Stimulated activated CD4-positive, alpha-beta T cell treated with anti-CD3 and anti-CD28 coated beads, Interleukin-15, amount 100 ng/mL, for 24 hours (primary cell): ENCODE data around the gene ATP2B2.

ENCODE experiments used
- DNase-seq: peaks from one replicate; pipeline ENCODE4 v3.0.0-alpha.2; 2020

Gene ATP2B2

GRCh38 chr3:10289787-10290355 lies 215.5 kb downstream of the ATP2B2 start:
- no peak for DNase-seq

- DNase-seq = no peak
These were observed 216.3 kb downstream of the ATP2B2 start for GRCh38 chr3:10289077-10289476.

GRCh38 chr3:10288575-10288960 lies 216.8 kb downstream of the ATP2B2 start:
- DNase-seq = no peak

- no peak for DNase-seq
These were observed 217.3 kb downstream of the ATP2B2 start for GRCh38 chr3:10287936-10288574.

- no peak for DNase-seq
These were observed 218.6 kb downstream of the ATP2B2 start for GRCh38 chr3:10286596-10287295.

GRCh38 chr3:10286133-10286524 lies 219.3 kb downstream of the ATP2B2 start:
- DNase-seq = no peak

GRCh38 chr3:10285272-10286132 lies 219.9 kb downstream of the ATP2B2 start:
- no peak for DNase-seq

- peak; percentile 45 for DNase-seq
These were observed 220.9 kb downstream of the ATP2B2 start for GRCh38 chr3:10284496-10284895.

GRCh38 chr3:10283638-10284037 lies 221.7 kb downstream of the ATP2B2 start:
- no peak for DNase-seq

- no peak for DNase-seq
These were observed 223.4 kb downstream of the ATP2B2 start for GRCh38 chr3:10281951-10282350.

- no peak for DNase-seq
These were observed 224.8 kb downstream of the ATP2B2 start for GRCh38 chr3:10280571-10280970.

- no peak for DNase-seq
These were observed 225.2 kb downstream of the ATP2B2 start for GRCh38 chr3:10280177-10280529.

- DNase-seq = no peak
These were observed 225.8 kb downstream of the ATP2B2 start for GRCh38 chr3:10279384-10280176.

GRCh38 chr3:10278501-10278900 lies 226.9 kb downstream of the ATP2B2 start:
- DNase-seq = no peak

GRCh38 chr3:10277115-10277625 lies 228.2 kb downstream of the ATP2B2 start:
- no peak for DNase-seq

GRCh38 chr3:10274601-10275000 lies 230.8 kb downstream of the ATP2B2 start:
- DNase-seq = no peak
